AG04449 (cell line): ENCODE results near the gene NELFE.

Source experiments
- CTCF ChIA-PET: fragments of 350-600 bp; formaldehyde crosslinking; extraction: SDS; loops from one replicate; lab custom pipeline; 2021; ENCODE audit warnings: antibody characterized with exemption; lab: Yijun Ruan, JAX
- POLR2A ChIA-PET: fragments of 400-600, 350-600 bp; formaldehyde crosslinking; extraction: SDS; loops from one replicate; lab custom pipeline; 2020; ENCODE audit warnings: antibody characterized with exemption, inconsistent platforms; lab: Yijun Ruan, JAX
- DNase-seq: peaks from one replicate; pipeline ENCODE4 v3.0.0-alpha.2; 2010; ENCODE audit warnings: low read depth, low spot score
- H3K4me3 ChIP-seq: 2 replicates; pipeline ENCODE4 v1.5.1; 2011; ENCODE audit warnings: low read depth, mild to moderate bottlenecking, control low read depth, low read length
- CTCF ChIP-seq: IDR thresholded peaks from one replicate; pipeline ENCODE4 v1.5.1; 2011; ENCODE audit warnings: mild to moderate bottlenecking, moderate library complexity, low read length, control low read depth, inconsistent platforms; ENCODE audit not compliant: insufficient read depth; ENCODE audit errors: missing control alignments

The NELFE gene

GRCh38 chr6:31968791-31969711 is 10.3 kb upstream of the NELFE start:
- no peak for TF ChIP-seq CTCF
- ChIA-PET POLR2A (interaction anchor here (0.6 to 1.5 kb wide), 4 partner anchors 10 to 106 kb away, joined by 3 to 4 read pairs (median 3); partner anchors contain the start of genes CFB, NELFE and SKIC2), CTCF (interaction anchor here (1.5 to 2.3 kb wide), 4 partner anchors 9 to 226 kb away, joined by 4 to 15 read pairs (median 7); partner anchors contain the start of gene SKIC2)
- no peak for DNase-seq
- no peak overlapping the region for H3K4me3 ChIP-seq

GRCh38 chr6:31968326-31968725 is 9.6 kb upstream of the NELFE start:
- POLR2A ChIA-PET = interaction anchor here (0.6 to 1.5 kb wide), 3 partner anchors 9 to 70 kb away, joined by 3 to 4 read pairs (median 3); partner anchors contain the start of genes CFB, NELFE and SKIC2
- no peak for DNase-seq
- H3K4me3 ChIP-seq = no peak overlapping the region
- no peak for TF ChIP-seq CTCF
- CTCF ChIA-PET = interaction anchor here (1.8 kb wide), 1 partner anchor 9 kb away, joined by 6 read pairs; the partner anchor contains the start of gene SKIC2

GRCh38 chr6:31967926-31968320 is 9.2 kb upstream of the NELFE start:
- no peak overlapping the region for H3K4me3 ChIP-seq
- no peak for TF ChIP-seq CTCF
- no peak for DNase-seq
- ChIA-PET CTCF (interaction anchor here (1.8 kb wide), 1 partner anchor 8 kb away, joined by 6 read pairs; the partner anchor contains the start of gene SKIC2), POLR2A (interaction anchor here (1.4 to 1.5 kb wide), 2 partner anchors 9 to 69 kb away, joined by 3 to 4 read pairs; partner anchors contain the start of genes NELFE and SKIC2)

DNA sequence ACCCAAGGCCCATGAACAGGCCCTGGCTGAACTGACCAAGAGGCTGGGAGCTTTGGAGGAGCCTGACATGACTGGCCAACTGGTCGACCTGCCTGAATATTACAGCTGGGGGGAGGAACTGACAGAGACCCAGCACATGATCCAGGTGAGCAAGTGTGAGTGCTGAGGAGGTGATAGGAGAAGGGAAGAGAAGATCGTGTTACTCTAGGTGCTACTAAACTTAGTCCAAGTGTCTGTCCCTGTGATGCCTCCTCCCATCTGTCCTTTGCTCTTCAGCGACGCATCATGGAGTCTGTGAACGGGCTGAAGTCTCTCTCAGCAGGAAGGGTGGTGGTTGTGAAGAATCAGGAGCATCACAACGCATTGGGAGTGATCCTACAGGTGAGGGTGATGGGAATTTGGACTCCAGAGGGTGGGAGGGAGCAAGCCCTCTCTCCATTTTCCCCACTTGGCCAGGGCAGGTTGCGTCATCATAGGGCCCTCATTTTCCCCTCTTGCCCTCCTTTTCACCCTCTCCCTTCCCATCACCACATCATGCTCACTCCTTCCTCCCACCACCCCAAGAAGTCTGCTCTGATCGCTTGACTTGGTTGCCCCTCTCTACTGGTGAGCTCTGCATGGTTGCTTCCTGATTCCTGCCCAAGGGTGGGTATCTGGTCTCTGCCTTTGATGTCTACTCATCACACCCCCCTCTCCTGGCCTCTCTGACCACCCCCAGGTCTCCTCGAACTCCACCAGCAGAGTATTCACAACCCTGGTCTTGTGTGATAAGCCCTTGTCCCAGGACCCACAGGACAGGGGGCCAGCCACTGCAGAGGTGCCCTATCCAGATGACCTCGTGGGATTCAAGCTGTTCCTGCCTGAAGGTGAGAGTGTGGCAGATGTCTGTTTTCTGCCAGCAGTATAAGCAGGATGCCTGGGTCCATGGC is 8.5 kb upstream of the NELFE start:
- ChIA-PET CTCF (interaction anchor here (0.8 to 1.8 kb wide), 2 partner anchors 8 to 15 kb away, joined by 3 to 6 read pairs; partner anchors contain the start of gene SKIC2), POLR2A (interaction anchor here (0.8 to 1.5 kb wide), 2 partner anchors 69 to 115 kb away, joined by 3 to 5 read pairs; no protein-coding TSS in a partner anchor)
- no peak overlapping the region for H3K4me3 ChIP-seq
- no peak for DNase-seq
- TF ChIP-seq CTCF = no peak

- H3K4me3 ChIP-seq = no peak overlapping the region
- DNase-seq = no peak
- TF ChIP-seq CTCF = no peak
- POLR2A ChIA-PET = interaction anchor here (0.8 kb wide), 1 partner anchor 116 kb away, joined by 5 read pairs; no protein-coding TSS in a partner anchor
- CTCF ChIA-PET = interaction anchor here (0.8 kb wide), 1 partner anchor 14 kb away, joined by 3 read pairs; no protein-coding TSS in a partner anchor
These were observed 7.7 kb upstream of the NELFE start for GRCh38 chr6:31966506-31966905.
